SK-N-MC (cell line): ENCODE results near the gene MYO5A.

Experiments used
- EZH2 ChIP-seq: fragments of 200-600 bp; sonication (generic); IDR thresholded peaks from one replicate; pipeline ENCODE4 v1.6.1; 2017; ENCODE audit warnings: antibody characterized with exemption
- FOXP2 ChIP-seq: optimal IDR thresholded peaks from 2 replicates; pipeline ENCODE3; 2011; ENCODE audit warnings: mild to moderate bottlenecking, moderate library complexity; ENCODE audit not compliant: insufficient read depth; ENCODE audit errors: extremely low read length, control extremely low read depth
- POLR2AphosphoS5 ChIP-seq: IDR thresholded peaks from 2 replicates; pipeline ENCODE4 v1.6.1; 2012; ENCODE audit warnings: mild to moderate bottlenecking, low read depth, low read length, borderline replicate concordance

GRCh38 chr15:52306270-52306669 lies 222.4 kb downstream of the MYO5A start:
- TF ChIP-seq EZH2 (no peak), POLR2AphosphoS5 (no peak), FOXP2 (no peak)
